Lower lobe of right lung (tissue), 2 donors: ENCODE data around the gene NXPE3. TPM values are rescaled to one million over a fixed set of nuclear protein-coding genes. Genes with fewer than 3 reads are reported as not detected.

Experiments used
- ATAC-seq, 2 donors: fragments of 200-7000 bp; cut with Tn5 transposase; one replicate each; pipeline ENCODE4 v1.9.1; 2020 to 2022; ENCODE audit warnings: mild to moderate bottlenecking in 2 of 2, moderate library complexity in 2 of 2
- DNase-seq: peaks from one replicate; pipeline ENCODE4 v3.0.0-alpha.2; 2020
- H3K27ac ChIP-seq: fragments of 200-600 bp; one replicate; pipeline ENCODE4 v1.8.0; 2022
- H3K27me3 ChIP-seq: fragments of 200-600 bp; one replicate; pipeline ENCODE4 v1.8.0; 2022; ENCODE audit warnings: low read depth
- H3K36me3 ChIP-seq: fragments of 200-600 bp; one replicate; pipeline ENCODE4 v1.8.0; 2022; ENCODE audit warnings: mild to moderate bottlenecking
- H3K4me1 ChIP-seq: fragments of 200-600 bp; one replicate; pipeline ENCODE4 v1.8.0; 2022
- H3K4me3 ChIP-seq: fragments of 200-600 bp; one replicate; pipeline ENCODE4 v1.8.0; 2022; ENCODE audit warnings: mild to moderate bottlenecking
- H3K9me3 ChIP-seq: fragments of 200-600 bp; one replicate; pipeline ENCODE4 v1.8.0; 2022
- CTCF ChIP-seq: fragments of 200-600 bp; IDR thresholded peaks from one replicate; pipeline ENCODE4 v1.8.0; 2022; ENCODE audit warnings: antibody characterized with exemption, mild to moderate bottlenecking
- intact Hi-C: fragments of 100-400 bp; cut with DNase I; formaldehyde crosslinking; loops from one replicate; pipeline ENCODE4 v1.11.0; 2022
- total RNA-seq: library from RNA; stranded (reverse); fragmentation: NEBNext Ultra II Directional; extraction: Animal tissue kit (Norgen Biotek cat#: 25700); gene quantifications from one replicate; pipeline ENCODE4 v1.2.1, GENCODE V29; 2021
- donor health status: DM: no; HTN: yes; CAD: no; lungs with severe emphysema.

Gene NXPE3
- total RNA-seq, 1 donor from 2014 or later: 22.0 TPM

DNA sequence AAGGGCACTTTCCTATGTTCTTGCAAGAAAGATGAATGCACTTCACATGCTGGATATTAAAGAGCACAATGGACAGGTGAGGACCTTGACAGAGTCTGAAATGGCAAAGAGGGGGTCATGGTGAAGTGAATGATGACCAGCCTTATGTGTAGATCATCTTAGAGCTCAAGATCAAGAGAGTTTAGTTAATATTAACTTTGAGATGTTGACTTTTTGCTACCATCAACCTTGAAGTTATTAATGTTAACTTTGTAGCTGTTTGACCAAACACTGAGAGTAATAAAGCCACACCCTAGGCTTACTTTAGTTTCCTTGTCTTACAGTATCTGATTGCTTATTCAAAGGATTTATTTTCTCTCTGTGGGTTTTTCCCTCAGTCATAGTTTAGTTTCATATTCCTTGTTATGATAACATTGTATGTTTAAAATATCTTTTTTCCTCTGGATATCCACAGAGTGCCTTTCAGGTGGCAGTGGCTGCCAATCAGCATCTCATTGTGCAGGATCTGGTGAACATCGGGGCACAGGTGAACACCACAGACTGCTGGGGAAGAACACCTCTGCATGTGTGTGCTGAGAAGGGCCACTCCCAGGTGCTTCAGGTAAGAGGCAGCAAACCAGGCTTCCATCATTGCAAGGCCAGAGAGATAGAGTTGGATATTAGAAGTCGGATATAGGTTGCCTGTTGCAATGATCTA, 75.7 kb downstream of the NXPE3 start:
- H3K9me3 ChIP-seq: no peaks in the 10 kb centered on the region
- H3K4me3 ChIP-seq: no peak overlapping the region
- peaks cover 73% of the 10 kb centered on the region for H3K4me1 ChIP-seq
- no peak for ATAC-seq
- DNase-seq: no peak
- intact Hi-C loops: no loop called here
- H3K36me3 ChIP-seq: peaks cover 82% of the 10 kb centered on the region
- no peak for TF ChIP-seq CTCF
- no peak overlapping the region for H3K27ac ChIP-seq
- no peaks in the 10 kb centered on the region for H3K27me3 ChIP-seq

DNA sequence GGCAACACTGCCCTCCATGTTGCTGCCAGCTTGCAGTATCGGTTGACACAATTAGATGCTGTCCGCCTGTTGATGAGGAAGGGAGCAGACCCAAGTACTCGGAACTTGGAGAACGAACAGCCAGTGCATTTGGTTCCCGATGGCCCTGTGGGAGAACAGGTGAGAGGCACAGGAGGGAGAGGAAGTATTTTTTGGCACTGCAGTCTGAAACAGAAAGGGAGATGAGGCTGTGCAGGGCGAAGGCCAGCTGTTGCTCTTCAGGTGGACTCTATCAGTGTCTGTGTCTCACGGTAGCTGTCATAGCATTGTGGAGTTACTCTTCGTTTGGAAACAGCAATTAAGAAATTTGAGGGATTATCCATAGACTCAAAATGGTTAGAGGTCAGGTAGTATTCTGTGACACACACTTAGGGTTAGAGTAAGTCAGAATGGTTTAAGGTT, 78.3 kb downstream of the NXPE3 start:
- Histone ChIP-seq H3K27me3 (no peaks in the 10 kb centered on the region), H3K27ac (no peak overlapping the region), H3K4me1 (peaks cover 64% of the 10 kb centered on the region), H3K36me3 (peaks cover 100% of the 10 kb centered on the region), H3K9me3 (no peaks in the 10 kb centered on the region), H3K4me3 (peak overlapping the region; percentile 2)
- no peak for TF ChIP-seq CTCF
- ATAC-seq (no peak), DNase-seq (no peak)
- intact Hi-C loops: no loop called here

DNA sequence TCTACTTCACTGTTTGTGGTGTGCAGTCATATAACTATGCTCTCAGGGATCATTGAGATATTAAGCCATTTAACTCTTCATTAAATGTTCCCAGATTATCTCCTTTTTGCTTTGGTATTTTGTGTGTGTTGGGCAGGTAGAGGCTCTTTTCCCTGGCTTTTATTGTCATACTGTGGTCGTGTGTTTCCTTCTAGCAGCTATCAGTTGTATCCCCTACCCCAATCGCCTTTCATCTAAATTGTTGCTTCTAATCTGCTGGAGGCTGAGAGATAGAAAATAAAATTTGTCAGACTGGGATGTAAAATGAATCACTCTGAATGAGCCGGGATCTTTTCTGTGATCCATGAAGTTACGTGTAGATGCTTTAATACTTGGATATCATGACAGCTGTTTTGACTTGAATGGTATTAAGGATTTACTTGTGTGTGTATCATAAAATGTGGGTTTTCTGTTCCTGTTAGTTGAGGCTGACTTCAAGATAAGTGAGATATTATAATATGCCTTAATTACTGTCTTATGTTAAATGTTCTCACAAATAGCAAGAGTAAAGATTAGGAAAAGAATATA, 79.5 kb downstream of the NXPE3 start:
- H3K27ac ChIP-seq: no peak overlapping the region
- no peaks in the 10 kb centered on the region for H3K9me3 ChIP-seq
- no peak for DNase-seq
- no peak for ATAC-seq
- H3K36me3 ChIP-seq: peaks cover 94% of the 10 kb centered on the region
- intact Hi-C loops: no loop called here
- H3K27me3 ChIP-seq: no peaks in the 10 kb centered on the region
- no peak overlapping the region for H3K4me3 ChIP-seq
- H3K4me1 ChIP-seq: peaks cover 51% of the 10 kb centered on the region
- no peak for TF ChIP-seq CTCF

GRCh38 chr3:101859882-101860448, 81.0 kb downstream of the NXPE3 start:
- peaks cover 80% of the 10 kb centered on the region for H3K36me3 ChIP-seq
- H3K4me1 ChIP-seq: peaks cover 37% of the 10 kb centered on the region
- peak overlapping the region; percentile 18 for H3K27ac ChIP-seq

GRCh38 chr3:101861212-101861788, 82.3 kb downstream of the NXPE3 start:
- Histone ChIP-seq H3K9me3 (no peaks in the 10 kb centered on the region), H3K27me3 (no peaks in the 10 kb centered on the region), H3K4me1 (peaks cover 24% of the 10 kb centered on the region), H3K4me3 (no peak overlapping the region), H3K36me3 (peaks cover 66% of the 10 kb centered on the region), H3K27ac (no peak overlapping the region)
- DNase-seq: no peak
- no peak for ATAC-seq
- TF ChIP-seq CTCF: no peak
- intact Hi-C loops: no loop called here

More at GRCh38 chr3:101859882-101860448, 81.0 kb downstream of the NXPE3 start:
- Histone ChIP-seq H3K9me3 (no peaks in the 10 kb centered on the region), H3K27me3 (no peaks in the 10 kb centered on the region), H3K4me3 (no peak overlapping the region)
- intact Hi-C loops: no loop called here
- no peak for TF ChIP-seq CTCF
- no peak for ATAC-seq
- no peak for DNase-seq
